HG03460 (cell line): ENCODE data around the gene SMIM31.

Source experiments
- ATAC-seq: cut with Tn5 transposase; IDR thresholded peaks from one replicate; pipeline ENCODE4 v1.9.1; 2021; ENCODE audit not compliant: unreplicated experiment

SMIM31 gene

DNA sequence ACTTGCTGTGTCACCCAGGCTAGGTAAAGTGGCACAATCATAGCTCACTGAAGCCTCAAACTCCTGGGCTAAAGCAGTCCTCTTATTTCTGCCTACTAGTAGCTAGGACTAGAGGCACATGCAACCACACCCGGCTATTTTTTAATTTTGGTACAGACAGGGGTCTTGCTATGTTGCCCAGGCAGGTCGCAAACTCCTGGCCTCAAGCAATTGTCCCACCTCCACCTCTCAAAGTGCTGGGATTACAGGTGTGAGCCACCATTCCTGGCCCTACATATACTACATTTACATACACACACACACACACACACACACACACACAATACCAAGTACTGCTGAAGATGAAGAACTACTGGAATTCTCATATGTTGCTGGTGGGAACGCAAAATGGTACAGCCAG is 26.9 kb downstream of the SMIM31 start:
- ATAC-seq, result no peak

DNA sequence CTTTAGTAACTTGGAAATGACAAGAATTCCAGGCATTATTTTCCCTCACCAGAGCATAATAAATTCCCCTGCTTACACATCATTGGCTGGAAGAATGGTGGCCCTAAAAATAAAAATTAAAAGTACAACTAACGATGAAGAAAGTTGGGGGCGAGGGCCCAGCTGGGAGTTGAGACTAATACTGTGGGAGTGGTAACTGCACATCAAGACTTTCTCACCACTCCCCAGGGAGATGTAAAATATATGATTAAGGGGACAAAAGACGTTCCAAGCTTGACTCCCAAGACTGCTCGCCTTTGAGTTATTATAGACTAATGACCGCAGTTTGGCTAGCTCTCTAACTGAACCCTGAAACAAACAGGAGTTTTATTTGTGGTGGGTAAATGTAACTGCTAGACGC is 30.0 kb downstream of the SMIM31 start:
- ATAC-seq, result no peak

DNA sequence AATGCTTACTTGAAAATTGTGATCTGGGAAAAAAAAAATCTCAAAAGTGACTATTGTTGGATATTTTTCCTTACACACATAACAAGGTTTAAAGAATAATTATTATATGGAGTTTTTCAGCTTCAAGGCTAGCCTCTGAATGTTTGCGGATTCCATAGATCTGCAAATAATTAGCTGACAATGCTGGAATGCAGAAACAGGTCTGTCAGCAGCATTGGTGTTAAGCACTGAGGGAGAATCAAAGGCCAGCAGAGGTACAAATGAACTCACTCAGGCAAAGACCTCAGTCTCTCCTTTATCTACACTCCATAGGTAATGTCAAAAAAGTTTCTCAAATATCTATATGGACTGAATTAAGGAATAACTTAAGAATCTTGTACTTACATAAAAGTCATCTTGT is 35.1 kb downstream of the SMIM31 start:
- no peak for ATAC-seq

DNA sequence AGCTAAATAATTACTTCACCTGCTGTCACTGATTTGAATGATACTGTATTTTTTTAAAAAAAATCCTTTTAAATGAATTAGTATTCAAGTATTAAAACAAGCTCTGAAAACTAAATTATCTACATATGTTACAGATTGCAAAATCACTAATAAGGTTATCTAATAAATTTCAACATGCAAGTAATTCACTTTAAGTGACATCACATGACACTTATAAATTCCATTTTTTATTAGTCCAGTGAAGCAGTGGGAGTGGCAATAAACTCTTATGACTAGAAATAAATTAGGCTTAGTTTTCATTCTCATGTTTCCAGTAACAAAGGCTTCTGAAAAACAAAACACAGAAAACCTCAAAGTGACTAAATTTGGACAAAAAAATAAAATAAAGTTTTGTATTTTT is 36.3 kb downstream of the SMIM31 start:
- no peak for ATAC-seq

DNA sequence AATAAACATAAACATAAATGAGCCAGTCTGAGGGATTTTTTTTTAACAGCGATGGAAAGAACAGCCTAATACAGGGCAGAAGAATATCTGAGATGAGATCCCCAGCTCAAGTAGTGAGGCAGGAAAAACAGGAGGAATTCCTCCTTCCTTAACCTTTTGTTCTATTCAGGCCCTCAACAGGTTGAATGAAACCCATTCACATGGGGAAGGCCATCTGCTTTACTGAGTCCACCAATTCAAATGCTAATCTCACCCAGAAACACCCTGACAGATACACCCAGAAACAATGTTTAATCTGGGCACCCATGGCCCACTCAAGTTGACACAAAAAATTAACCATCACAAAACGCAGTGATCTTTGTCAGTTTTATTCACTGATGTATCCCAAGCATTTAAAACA is 45.5 kb downstream of the SMIM31 start:
- ATAC-seq, result no peak

DNA sequence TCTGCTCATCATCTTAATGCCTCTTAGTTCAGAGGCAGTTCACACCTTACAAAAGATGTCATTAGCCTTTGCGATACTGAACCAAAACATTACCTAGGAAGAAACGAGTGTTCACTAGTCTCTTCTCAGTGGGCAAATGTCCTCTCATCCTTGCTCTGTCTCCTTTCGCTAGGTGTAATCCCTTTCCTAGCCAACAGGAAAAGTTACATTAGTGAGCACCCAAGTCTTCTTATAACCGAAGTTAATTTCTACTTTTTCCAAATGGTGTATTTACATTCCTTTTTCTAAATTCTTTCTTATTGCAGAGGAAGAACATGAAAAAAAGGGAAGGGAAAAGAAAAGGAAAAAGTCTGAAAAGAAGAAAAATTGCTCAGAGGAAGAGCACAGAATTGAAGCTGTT is 46.9 kb downstream of the SMIM31 start:
- ATAC-seq, result no peak

DNA sequence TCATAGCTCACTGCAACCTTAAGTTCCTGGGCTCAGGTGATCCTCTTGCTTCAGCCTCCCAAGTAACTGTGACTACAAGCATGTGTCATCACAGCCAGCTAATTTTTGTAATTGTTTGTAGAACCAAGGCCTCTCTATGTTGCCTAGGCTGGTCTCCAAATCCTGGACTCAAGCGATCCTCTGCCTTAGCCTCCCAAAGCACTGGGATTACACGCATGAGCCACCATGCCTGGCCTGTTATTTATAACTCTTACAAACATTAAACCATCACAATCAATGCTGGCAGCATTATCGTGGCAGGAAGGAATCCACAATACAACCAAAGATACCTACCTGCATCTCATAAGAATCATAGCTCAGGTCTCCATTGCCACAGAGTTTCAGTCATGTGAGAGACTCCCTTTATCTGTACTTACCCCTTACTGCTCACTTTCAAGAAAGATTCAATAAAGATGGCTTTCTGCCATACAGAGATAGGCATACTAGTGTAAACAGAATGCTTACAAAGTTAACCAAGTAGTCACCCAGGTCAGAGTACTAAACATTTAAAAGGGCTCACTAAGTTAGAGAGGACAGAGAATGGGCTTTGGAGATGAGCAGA is 48.5 kb downstream of the SMIM31 start:
- ATAC-seq, result no peak

DNA sequence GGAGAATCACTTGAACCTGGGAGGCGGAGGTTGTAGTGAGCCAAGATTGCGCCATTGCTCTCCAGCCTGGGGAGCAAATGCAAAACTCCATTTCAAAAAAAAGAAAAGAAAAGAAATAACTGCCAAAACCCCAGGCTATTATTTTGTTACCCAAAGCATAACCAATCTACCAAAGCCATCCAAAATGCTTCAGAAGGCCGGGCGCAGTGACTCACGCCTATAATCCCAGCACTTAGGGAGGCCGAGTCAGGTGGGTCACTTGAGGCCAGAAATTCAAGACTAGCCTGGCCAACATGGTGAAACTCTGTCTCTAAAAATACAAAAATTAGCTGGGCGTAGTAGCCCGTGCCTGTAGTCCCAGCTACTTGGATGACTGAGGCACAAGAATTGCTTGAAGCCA is 49.8 kb downstream of the SMIM31 start:
- ATAC-seq, result no peak

DNA sequence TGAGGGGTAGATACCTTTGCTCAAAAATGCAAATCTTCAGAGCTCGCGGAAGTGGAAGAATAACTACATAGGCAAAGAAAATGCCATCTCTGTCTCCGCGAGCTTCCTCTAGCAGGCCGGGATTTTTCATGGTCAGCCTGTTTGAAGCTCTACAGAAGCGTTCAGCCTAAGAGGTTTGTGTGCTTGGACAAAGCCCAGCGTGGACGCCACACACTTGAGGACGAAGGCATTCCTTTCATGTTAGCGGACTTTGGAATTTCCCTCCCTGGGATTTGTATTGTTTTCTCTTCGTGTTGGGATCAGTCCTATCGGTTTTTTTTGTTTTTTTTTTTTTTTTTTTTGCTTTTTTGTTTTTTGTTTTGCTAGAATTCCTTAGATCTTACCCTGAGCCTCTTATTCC is 53.7 kb downstream of the SMIM31 start:
- ATAC-seq, result no peak

DNA sequence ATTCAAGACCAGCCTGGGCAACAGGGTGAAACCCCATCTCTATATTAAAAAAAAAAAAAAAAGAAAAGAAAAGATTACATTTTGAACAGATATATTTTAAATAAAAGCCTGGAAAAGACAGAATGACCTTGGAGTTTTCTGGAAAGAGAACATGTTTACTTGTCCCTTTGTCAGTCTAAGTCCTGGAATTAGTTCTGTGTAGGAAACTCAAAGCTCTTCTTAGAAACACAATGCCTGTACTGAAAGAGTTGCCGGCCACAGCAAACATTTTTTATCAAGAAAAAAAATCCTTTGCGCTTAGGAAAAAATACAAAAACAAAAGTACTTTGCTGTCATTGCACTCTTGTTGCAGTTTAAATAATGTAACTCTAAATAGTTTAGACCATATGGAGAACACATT is 59.6 kb downstream of the SMIM31 start:
- no peak for ATAC-seq

DNA sequence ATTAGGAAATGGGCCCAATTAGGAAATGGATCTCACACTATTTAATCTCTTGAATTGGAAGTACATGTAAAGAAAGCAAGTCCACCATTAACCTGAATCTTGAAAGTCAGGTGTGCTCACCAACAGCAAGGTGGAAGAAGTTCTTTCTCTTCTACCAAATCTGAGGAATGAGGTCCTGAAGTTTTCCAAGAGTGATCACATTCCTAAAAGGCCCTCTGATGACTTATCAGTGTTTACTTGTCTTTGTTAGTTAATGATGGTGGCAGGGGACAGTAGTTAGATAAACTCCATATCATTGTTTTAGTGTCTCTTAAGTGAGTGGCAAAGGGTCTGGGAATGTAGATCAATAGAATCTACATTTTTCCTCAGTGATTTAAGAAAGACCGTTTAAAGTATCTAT is 61.8 kb downstream of the SMIM31 start:
- no peak for ATAC-seq

DNA sequence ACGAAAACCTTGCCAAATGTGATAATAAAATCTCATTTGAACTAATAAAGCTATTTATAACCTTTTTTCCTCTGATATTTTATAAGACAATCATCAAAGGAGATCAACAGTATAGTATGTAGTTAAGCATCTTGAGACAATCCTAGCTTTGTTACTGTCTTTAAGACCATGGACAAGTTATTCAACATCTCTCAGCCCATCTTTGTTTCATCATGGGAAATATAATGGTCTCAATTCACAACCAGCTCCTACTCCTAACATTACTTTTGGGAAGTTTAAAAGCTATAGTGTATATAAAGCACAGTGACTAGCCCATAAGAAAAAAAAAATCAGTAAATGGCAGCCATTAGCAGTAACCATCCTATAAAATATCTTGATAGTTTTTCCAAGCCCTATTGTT is 65.4 kb downstream of the SMIM31 start:
- no peak for ATAC-seq

DNA sequence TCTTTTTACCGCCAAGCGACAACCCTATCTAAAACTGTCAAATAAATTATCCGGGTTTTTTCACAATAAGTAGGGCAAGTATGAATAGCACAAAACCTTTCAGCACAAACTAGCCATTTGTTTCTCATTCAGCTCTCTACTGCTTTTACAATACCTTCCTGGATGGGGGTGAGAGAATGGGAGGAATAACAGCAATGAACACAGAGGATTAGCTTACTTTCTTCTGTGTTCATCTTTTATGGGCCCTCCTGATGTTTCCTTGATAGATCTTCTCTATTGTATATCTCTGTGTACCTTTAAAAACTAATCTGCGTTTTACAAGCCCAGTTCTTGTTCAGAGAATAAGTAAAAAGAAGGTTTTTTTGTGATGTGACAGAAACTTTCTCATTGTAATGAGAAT is 67.8 kb downstream of the SMIM31 start:
- no peak for ATAC-seq

DNA sequence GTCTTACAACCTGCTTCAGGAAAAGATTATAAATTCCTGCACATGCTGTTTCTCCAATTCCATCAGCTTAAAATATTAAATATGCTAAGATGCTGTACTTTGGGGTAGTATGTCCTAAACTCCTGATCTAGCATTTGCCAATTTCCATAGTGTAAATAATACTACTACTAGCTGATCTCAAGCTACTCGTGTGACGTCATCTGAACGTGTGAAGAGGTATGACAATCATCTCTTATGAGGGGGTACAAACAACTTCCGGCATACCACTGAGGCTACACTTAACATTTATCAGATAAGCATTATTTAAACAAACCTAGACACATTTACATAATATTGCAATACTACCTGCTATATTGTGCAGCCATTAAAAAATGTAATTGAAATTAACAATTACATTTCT is 70.7 kb downstream of the SMIM31 start:
- ATAC-seq, result no peak

DNA sequence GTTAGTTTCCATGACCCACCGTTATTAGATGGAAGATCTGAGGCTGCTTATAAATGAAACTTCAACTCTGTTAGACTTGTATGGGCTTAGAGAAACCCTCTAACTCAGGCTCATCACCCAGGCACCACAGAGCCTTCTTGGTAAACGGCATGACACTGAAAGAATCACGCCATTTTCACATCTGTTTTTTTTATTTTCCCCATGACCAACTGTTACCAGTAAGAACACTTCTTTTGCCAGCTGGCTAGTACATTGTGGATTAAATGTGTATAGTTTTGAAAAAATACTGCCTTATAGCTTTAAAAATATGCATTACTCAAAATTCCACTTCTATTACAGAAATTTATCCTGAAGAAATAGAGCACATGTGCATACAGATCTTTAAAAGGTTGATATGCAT is 75.0 kb downstream of the SMIM31 start:
- no peak for ATAC-seq

DNA sequence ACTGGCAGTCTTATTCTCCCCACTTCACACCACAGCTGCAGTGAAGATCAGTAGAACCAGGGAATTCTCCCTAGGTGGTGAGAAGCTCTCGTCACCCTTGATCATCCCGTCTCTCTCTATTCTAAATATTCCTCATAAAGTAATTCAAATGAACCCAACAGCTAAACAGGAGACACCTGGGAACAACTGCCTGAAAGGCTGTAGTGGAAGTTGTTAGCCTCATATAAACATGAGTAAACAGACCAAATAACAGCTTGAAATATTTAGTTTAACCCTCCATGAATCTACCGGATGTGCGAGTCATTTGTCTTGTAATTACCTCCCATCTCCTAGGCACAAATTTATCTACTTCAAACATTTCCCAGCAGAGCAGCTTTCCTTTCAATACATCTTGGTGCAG is 92.6 kb downstream of the SMIM31 start:
- no peak for ATAC-seq

DNA sequence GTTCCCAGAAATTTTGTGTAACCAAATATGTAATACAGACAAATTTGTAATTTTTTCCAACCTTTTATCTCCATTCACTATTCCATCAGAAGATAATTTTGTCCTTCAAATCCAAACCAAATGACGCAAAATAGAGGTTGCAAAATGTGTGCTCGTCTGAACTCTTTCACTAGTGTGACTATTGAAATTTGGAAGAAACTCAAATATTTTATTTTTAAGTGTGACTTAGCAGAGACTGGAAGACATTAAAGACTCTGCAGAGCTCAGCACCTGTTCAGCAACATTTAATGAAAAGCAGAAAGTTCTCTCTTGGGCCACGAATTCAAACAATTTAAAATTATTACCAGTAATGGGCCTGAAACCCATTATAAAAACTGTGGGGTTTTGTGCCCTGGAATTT is 93.1 kb downstream of the SMIM31 start:
- no peak for ATAC-seq

DNA sequence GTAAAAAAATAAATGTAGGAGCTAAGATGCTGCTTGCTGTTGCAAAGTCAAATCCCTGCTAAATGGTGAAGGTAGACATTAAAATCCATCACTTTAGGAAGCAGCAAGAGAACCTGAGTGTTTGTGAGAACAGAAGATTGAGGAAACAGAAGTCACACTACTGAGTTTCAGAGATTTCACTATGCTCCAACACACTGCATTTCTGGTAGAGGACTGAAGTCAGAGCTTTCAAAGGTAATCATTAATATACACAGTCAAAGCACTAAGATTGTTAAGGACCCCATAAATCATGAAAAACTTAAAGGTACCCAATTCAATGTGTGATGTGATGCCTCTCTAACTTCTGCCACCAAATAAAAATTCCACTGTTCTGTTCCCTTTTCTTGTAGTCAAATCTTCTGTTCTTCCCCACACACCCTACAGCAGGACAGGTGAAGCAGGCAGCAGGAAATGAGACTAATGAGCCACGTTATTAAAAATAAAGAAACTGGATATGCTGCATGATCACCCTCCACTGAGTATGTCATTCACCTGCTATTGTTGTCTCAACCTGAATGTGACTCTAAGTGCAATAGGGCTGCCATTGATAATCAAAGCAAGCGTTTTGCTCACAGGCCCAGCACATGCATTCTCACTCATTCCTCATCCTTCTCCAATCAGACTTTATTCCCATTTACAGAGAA is 94.2 kb downstream of the SMIM31 start:
- ATAC-seq, result peak; percentile 89
